Measurements from ENCODE around the gene RNF115.
"Not testable (repeated sequence)": the region's sequence is repeated elsewhere in the genome, so short reads cannot be mapped to it uniquely, and the experiment has no call there.

Gene RNF115
- total RNA-seq: 61.9 to 67.0 (median 63.1) reads per million in 3 experiments

GRCh38 chr1:145823565-145824498, at the start of gene RNF115, which contains the start of gene POLR3C:
Gene RNF115, minus strand, starts transcription at chr1:145824095. Its CDS starts 222 bp downstream, at chr1:145823873.
Gene POLR3C, plus strand, starts transcription at chr1:145824200. Its CDS starts 1,577 bp downstream, at chr1:145825777.
- DNase-seq: peak; percentile 85

- DNase-seq: peak; percentile 20
Observed at GRCh38 chr1:145871994-145872924, 48.4 kb upstream of the RNF115 start.

- no peak for DNase-seq
Observed at GRCh38 chr1:145868232-145868631, 44.3 kb upstream of the RNF115 start.

GRCh38 chr1:145863282-145864018, 39.6 kb upstream of the RNF115 start:
- DNase-seq: no peak

- DNase-seq: peak; percentile 65
Observed at GRCh38 chr1:145859491-145860023, 35.7 kb upstream of the RNF115 start.

GRCh38 chr1:145858901-145859490, 35.1 kb upstream of the RNF115 start, which contains the start of gene PIAS3:
Gene PIAS3, minus strand, starts transcription at chr1:145859081. Its CDS starts 91 bp downstream, at chr1:145858990.
- peak; percentile 77 for DNase-seq

GRCh38 chr1:145858238-145858900, 34.5 kb upstream of the RNF115 start:
- DNase-seq: no peak

- DNase-seq: no peak
Observed at GRCh38 chr1:145857170-145857569, 33.3 kb upstream of the RNF115 start.

- DNase-seq: no peak
Observed at GRCh38 chr1:145855426-145855948, 31.6 kb upstream of the RNF115 start.

- no peak for DNase-seq
Observed at GRCh38 chr1:145849356-145850160, 25.7 kb upstream of the RNF115 start.

GRCh38 chr1:145847827-145848226, 23.9 kb upstream of the RNF115 start:
- no peak for DNase-seq

GRCh38 chr1:145846201-145846612, 22.3 kb upstream of the RNF115 start:
- peak; percentile 15 for DNase-seq

GRCh38 chr1:145845514-145846161, 21.7 kb upstream of the RNF115 start, which contains the start of gene NUDT17:
Gene NUDT17, plus strand, starts transcription at chr1:145845630. Its CDS starts 11 bp downstream, at chr1:145845641.
- DNase-seq: peak; percentile 61

GRCh38 chr1:145845144-145845513, 21.2 kb upstream of the RNF115 start:
- no peak for DNase-seq

- DNase-seq: no peak
Observed at GRCh38 chr1:145843031-145843430, 19.1 kb upstream of the RNF115 start.

GRCh38 chr1:145837656-145838055, 13.8 kb upstream of the RNF115 start:
- no peak for DNase-seq

- not testable (repeated sequence) for DNase-seq
Observed at GRCh38 chr1:145830810-145831209, 6.9 kb upstream of the RNF115 start.

GRCh38 chr1:145828367-145829026, 4.6 kb upstream of the RNF115 start:
- DNase-seq: no peak

GRCh38 chr1:145827966-145828365, 4.1 kb upstream of the RNF115 start:
- no peak for DNase-seq

Measured in central memory CD4-positive, alpha-beta T cell (primary cell).